Astrocyte (in vitro differentiated cells and primary cell): ENCODE results near the gene CD63. TPM values are rescaled to one million over a fixed set of nuclear protein-coding genes. Genes with fewer than 3 reads are reported as not detected.

Experiments
- DNase-seq: peaks from one replicate; pipeline ENCODE4 v3.0.0-alpha.2; 2010; ENCODE audit warnings: low read depth
- FAIRE-seq: peaks from 2 replicates; lab custom pipeline; 2011; peaks lifted over from hg19 to GRCh38; lab: Jason Lieb, UNC
- H2AFZ ChIP-seq: 2 replicates; pipeline ENCODE4 v1.6.0; 2012; ENCODE audit warnings: low read depth, low read length, inconsistent platforms
- H3K27ac ChIP-seq: 2 replicates; pipeline ENCODE4 v1.5.1; 2011; ENCODE audit warnings: low read depth, low read length, inconsistent platforms
- H3K27me3 ChIP-seq: 2 replicates; pipeline ENCODE4 v1.6.0; 2011; ENCODE audit warnings: low read length, inconsistent platforms; ENCODE audit not compliant: insufficient read depth
- H3K36me3 ChIP-seq: 2 replicates; pipeline ENCODE4 v1.5.1; 2011; ENCODE audit warnings: low read length, inconsistent platforms; ENCODE audit not compliant: insufficient read depth
- H3K4me1 ChIP-seq: 2 replicates; pipeline ENCODE4 v1.5.1; 2011; ENCODE audit warnings: low read length, inconsistent platforms; ENCODE audit not compliant: insufficient read depth
- H3K4me2 ChIP-seq: 2 replicates; pipeline ENCODE4 v1.6.0; 2012; ENCODE audit warnings: low read length, inconsistent platforms
- H3K4me3 ChIP-seq: 2 replicates; pipeline ENCODE4 v1.5.1; 2011; ENCODE audit warnings: low read depth, mild to moderate bottlenecking, low read length, inconsistent platforms; ENCODE audit not compliant: insufficient read depth
- H3K79me2 ChIP-seq: 2 replicates; pipeline ENCODE4 v1.6.0; 2012; ENCODE audit warnings: mild to moderate bottlenecking, low read length, inconsistent platforms; ENCODE audit not compliant: insufficient read depth
- H3K9ac ChIP-seq: 2 replicates; pipeline ENCODE4 v1.6.0; 2012; ENCODE audit warnings: mild to moderate bottlenecking, low read length, inconsistent platforms
- H3K9me3 ChIP-seq: 2 replicates; pipeline ENCODE4 v1.5.1; 2012; ENCODE audit warnings: low read depth, mild to moderate bottlenecking, low read length, inconsistent platforms; ENCODE audit not compliant: insufficient read depth
- H4K20me1 ChIP-seq: 2 replicates; pipeline ENCODE4 v1.6.0; 2012; ENCODE audit warnings: low read length, inconsistent platforms; ENCODE audit not compliant: insufficient read depth
- H3K27ac Mint-ChIP-seq: one replicate; pipeline ENCODE4 v1.8.0; 2021; ENCODE audit warnings: mild to moderate bottlenecking, mixed read lengths; ENCODE audit not compliant: unreplicated experiment
- H3K27me3 Mint-ChIP-seq: one replicate; pipeline ENCODE4 v1.8.0; 2021; ENCODE audit warnings: low read depth, mixed read lengths; ENCODE audit not compliant: unreplicated experiment
- H3K36me3 Mint-ChIP-seq: one replicate; pipeline ENCODE4 v1.8.0; 2021; ENCODE audit warnings: low read depth, mixed read lengths; ENCODE audit not compliant: unreplicated experiment
- H3K4me1 Mint-ChIP-seq: one replicate; pipeline ENCODE4 v1.8.0; 2021; ENCODE audit warnings: low read depth, mixed read lengths; ENCODE audit not compliant: unreplicated experiment
- H3K4me3 Mint-ChIP-seq: one replicate; pipeline ENCODE4 v1.8.0; 2021; ENCODE audit warnings: mild to moderate bottlenecking, moderate library complexity, mixed read lengths; ENCODE audit not compliant: unreplicated experiment
- H3K9me3 Mint-ChIP-seq: one replicate; pipeline ENCODE4 v1.8.0; 2021; ENCODE audit warnings: mild to moderate bottlenecking, mixed read lengths; ENCODE audit not compliant: unreplicated experiment
- CTCF ChIP-seq: IDR thresholded peaks from 2 replicates; pipeline ENCODE4 v1.5.1; 2011; ENCODE audit warnings: low read depth, mild to moderate bottlenecking, inconsistent platforms, low read length, moderate library complexity; ENCODE audit not compliant: insufficient read depth
- EZH2 ChIP-seq: IDR thresholded peaks from 2 replicates; pipeline ENCODE4 v1.6.1; 2012; ENCODE audit warnings: mild to moderate bottlenecking, low read length, inconsistent platforms; ENCODE audit not compliant: insufficient read depth
- total RNA-seq: library from RNA; stranded (reverse); gene quantifications from 2 replicates; pipeline ENCODE4 v1.2.1, GENCODE V29; 2021

The CD63 gene
- total RNA-seq, 1 donor from 2014 or later = 1,014 TPM

- H3K9ac ChIP-seq = no peak overlapping the region
- H3K4me2 ChIP-seq = no peak overlapping the region
- H3K36me3 ChIP-seq = no peaks in the 10 kb centered on the region
- DNase-seq (no peak), FAIRE-seq (no peak)
- H4K20me1 ChIP-seq = peaks cover 4% of the 10 kb centered on the region
- TF ChIP-seq EZH2 = no peak
- no peak for TF ChIP-seq CTCF
- H3K4me1 ChIP-seq = peaks cover 4% of the 10 kb centered on the region
- Mint-ChIP-seq H3K27me3 (peaks cover 11% of the 10 kb centered on the region), H3K27ac (no peak overlapping the region), H3K4me1 (peaks cover 9% of the 10 kb centered on the region), H3K4me3 (no peak overlapping the region), H3K36me3 (peaks cover 9% of the 10 kb centered on the region), H3K9me3 (no peaks in the 10 kb centered on the region)
- no peak overlapping the region for H3K4me3 ChIP-seq
- no peaks in the 10 kb centered on the region for H3K9me3 ChIP-seq
- H3K79me2 ChIP-seq = peaks cover 20% of the 10 kb centered on the region
- H3K27me3 ChIP-seq = no peaks in the 10 kb centered on the region
- H2AFZ ChIP-seq = no peak overlapping the region
- H3K27ac ChIP-seq = no peak overlapping the region
Measured at GRCh38 chr12:55699471-55700055, 29.2 kb downstream of the CD63 start.

- no peak overlapping the region for H3K4me3 Mint-ChIP-seq
- Histone ChIP-seq H2AFZ (no peak overlapping the region), H3K4me3 (no peak overlapping the region), H3K36me3 (no peaks in the 10 kb centered on the region), H3K27ac (no peak overlapping the region), H4K20me1 (peaks cover 4% of the 10 kb centered on the region), H3K4me2 (no peak overlapping the region), H3K4me1 (peaks cover 4% of the 10 kb centered on the region), H3K27me3 (no peaks in the 10 kb centered on the region), H3K9me3 (no peaks in the 10 kb centered on the region), H3K9ac (no peak overlapping the region), H3K79me2 (peaks cover 14% of the 10 kb centered on the region)
- DNase-seq (no peak), FAIRE-seq (no peak)
- H3K36me3 Mint-ChIP-seq = peaks cover 9% of the 10 kb centered on the region
- H3K27ac Mint-ChIP-seq = no peak overlapping the region
- H3K27me3 Mint-ChIP-seq = peaks cover 9% of the 10 kb centered on the region
- peaks cover 7% of the 10 kb centered on the region for H3K4me1 Mint-ChIP-seq
- no peaks in the 10 kb centered on the region for H3K9me3 Mint-ChIP-seq
- TF ChIP-seq CTCF = no peak
- TF ChIP-seq EZH2 = no peak
Measured at GRCh38 chr12:55698965-55699364, 29.8 kb downstream of the CD63 start.

GRCh38 chr12:55698241-55698955 is 30.4 kb downstream of the CD63 start:
- peaks cover 3% of the 10 kb centered on the region for H3K4me1 Mint-ChIP-seq

More at GRCh38 chr12:55698241-55698955, 30.4 kb downstream of the CD63 start:
- DNase-seq (no peak), FAIRE-seq (no peak)
- H3K4me2 ChIP-seq = no peak overlapping the region
- H3K9ac ChIP-seq = no peak overlapping the region
- Mint-ChIP-seq H3K36me3 (peaks cover 9% of the 10 kb centered on the region), H3K9me3 (no peaks in the 10 kb centered on the region), H3K27me3 (peaks cover 9% of the 10 kb centered on the region), H3K27ac (no peak overlapping the region), H3K4me3 (no peak overlapping the region)
- H3K27me3 ChIP-seq = no peaks in the 10 kb centered on the region
- peaks cover 4% of the 10 kb centered on the region for H4K20me1 ChIP-seq
- H3K36me3 ChIP-seq = no peaks in the 10 kb centered on the region
- no peak overlapping the region for H2AFZ ChIP-seq
- H3K27ac ChIP-seq = no peak overlapping the region
- peaks cover 4% of the 10 kb centered on the region for H3K4me1 ChIP-seq
- H3K4me3 ChIP-seq = no peak overlapping the region
- H3K79me2 ChIP-seq = peaks cover 8% of the 10 kb centered on the region
- no peaks in the 10 kb centered on the region for H3K9me3 ChIP-seq
- no peak for TF ChIP-seq CTCF
- TF ChIP-seq EZH2 = no peak
